NCI-H226 (cell line): ENCODE results near the gene CMTM7.

Source experiments
- DNase-seq: peaks from one replicate; pipeline ENCODE4 v3.0.0-alpha.2; 2015

Gene CMTM7

GRCh38 chr3:32498992-32499391 is 107.3 kb downstream of the CMTM7 start:
- no peak for DNase-seq

- no peak for DNase-seq
Observed at GRCh38 chr3:32499585-32499984, 107.9 kb downstream of the CMTM7 start.

- DNase-seq: no peak
Observed at GRCh38 chr3:32500231-32500630, 108.6 kb downstream of the CMTM7 start.

GRCh38 chr3:32500880-32501782 is 109.5 kb downstream of the CMTM7 start:
- DNase-seq: no peak

GRCh38 chr3:32501783-32502117 is 110.1 kb downstream of the CMTM7 start:
- DNase-seq: no peak

GRCh38 chr3:32502118-32502945 is 110.7 kb downstream of the CMTM7 start, which contains the start of gene CMTM6:
Gene CMTM6, minus strand, starts transcription at chr3:32502852. Its CDS starts 107 bp downstream, at chr3:32502745.
- peak; percentile 69 for DNase-seq

GRCh38 chr3:32502946-32503286 is 111.3 kb downstream of the CMTM7 start:
- no peak for DNase-seq
